GM19025 (cell line): ENCODE results near the gene KPNA5.
"Not testable (repeated sequence)": the region's sequence is repeated elsewhere in the genome, so short reads cannot be mapped to it uniquely, and the experiment has no call there.

Experiments
- ATAC-seq: cut with Tn5 transposase; IDR thresholded peaks from one replicate; pipeline ENCODE4 v1.9.1; 2021; ENCODE audit warnings: mild to moderate bottlenecking, low read depth, moderate library complexity; ENCODE audit not compliant: unreplicated experiment

KPNA5 gene

DNA sequence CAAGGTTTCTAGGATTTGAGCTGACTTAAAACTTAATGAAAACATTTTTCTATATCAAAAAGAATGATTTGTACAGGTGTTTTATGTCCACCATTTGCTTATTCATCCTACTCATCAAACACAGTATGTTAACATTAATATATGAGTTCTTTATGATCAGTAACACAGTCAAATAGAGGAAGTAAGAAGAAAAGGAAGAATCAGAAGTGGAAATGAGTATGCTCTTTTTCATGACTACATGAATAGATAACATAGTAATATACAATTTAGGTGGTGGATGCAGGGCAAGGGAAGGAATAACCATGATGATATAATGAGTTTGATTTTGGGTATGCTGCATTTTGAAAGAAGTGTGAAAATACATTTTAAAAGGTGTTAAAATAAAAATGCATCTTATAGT is 16.5 kb downstream of the KPNA5 start:
- no peak for ATAC-seq

DNA sequence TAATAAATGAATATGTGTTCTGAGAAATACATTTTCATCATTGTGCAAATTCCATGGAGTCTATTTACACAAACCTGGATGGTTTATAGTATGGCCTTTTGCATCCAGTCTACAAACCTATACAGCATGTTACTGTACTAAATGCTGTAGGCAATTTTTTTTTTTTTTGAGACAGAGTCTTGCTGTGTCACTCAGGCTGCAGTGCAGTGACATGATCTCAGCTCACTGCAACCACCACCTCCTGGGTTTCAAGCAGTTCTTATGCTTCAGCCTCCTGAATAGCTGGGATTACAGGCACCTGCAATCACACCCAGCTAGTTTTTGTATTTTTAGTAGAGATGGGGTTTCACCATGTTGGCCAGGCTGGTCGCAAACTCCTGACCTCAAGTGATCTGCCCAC is 22.9 kb downstream of the KPNA5 start:
- not testable (repeated sequence) for ATAC-seq

DNA sequence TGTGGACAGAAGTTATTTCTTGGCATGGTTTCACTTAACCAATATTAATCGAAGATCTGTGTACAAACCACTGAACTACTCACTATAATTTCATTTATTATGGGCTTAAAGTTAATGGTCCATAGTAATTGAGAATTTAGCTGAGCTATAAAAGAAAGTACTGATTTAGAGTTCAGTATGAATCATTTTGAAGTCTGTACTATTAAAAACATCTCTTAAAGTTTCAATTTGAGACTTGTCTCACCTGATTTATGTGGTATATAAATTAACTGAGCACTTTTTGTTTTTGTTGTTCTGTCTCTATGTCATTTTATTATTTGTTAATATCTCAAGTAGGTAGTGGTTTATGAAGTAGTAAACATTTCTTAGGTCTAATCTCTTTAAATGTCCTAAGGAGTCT is 24.9 kb downstream of the KPNA5 start:
- no peak for ATAC-seq

DNA sequence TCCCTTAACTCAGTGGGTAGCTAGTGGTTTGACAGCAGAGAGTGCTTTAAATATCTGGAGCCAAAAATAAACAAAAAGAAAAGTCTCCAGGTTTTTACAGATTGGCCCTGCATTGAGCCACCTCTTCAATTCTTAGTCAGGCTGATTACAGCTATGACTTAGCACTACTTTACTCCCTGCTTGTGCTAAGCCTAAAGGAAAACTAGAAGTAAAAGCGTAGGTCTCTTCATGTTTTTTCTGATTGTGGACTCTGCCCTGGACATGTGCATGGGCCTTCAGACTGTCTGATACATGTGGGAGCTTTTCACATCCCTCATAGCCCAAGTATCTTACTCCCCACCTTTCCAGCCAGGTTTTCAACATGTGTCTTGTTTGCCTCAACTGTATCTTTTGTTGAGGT is 33.3 kb downstream of the KPNA5 start:
- no peak for ATAC-seq

DNA sequence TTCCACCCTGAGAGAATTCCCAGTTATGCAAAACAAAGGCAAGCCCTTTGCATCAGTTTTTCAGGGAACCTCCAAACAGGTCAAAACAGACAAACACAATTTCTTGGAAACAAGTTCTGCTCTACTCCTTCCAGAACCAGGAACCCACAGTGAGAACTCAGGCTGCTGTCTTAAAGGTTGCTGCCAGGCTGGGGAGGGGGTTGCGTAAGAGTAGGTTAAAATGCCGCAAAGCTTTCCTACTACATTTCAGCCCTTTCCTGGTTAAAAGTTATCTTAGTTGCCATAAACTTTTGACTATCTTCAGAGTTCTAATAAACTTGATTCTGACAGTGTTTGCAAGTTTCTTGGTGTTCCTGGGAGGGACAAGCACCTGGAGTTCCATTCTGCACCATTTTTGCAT is 33.8 kb downstream of the KPNA5 start:
- no peak for ATAC-seq

DNA sequence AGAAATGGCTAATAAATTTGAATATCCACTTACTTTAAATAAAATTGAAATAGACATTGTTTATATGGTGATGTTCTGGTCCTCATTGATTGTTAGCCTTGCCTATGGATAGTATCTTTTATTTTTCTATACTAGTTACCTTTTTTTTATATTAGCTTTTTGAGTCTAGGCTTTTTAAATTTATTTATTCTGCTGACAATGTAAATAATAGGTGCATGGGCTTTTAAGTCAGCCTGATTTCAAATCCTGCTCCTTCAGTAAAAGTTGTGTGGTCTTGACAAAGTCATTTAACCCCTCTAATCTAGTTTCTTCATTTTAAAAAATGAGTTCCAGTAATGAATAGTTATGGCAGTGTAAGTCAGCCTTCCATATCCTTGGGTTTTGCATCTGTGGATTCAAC is 45.9 kb downstream of the KPNA5 start:
- ATAC-seq, result no peak

DNA sequence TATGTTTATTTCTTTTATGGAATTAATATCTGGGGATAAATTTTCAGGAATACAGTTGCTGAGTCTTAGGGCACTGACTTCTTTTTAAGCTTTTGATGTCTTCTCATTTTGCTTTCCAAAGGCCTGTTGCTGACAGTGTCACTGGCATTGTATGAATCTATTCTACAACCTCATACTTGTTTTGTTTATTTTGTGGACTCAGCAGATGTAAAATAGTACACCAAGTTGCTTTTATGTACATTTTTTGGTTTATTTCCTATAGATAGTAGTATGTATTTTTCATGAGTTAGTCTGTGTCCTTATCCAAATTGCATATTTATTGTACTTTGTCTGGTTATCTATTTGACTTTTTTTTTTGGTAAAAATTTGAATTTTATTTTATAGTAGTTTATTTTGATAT is 49.5 kb downstream of the KPNA5 start:
- no peak for ATAC-seq

DNA sequence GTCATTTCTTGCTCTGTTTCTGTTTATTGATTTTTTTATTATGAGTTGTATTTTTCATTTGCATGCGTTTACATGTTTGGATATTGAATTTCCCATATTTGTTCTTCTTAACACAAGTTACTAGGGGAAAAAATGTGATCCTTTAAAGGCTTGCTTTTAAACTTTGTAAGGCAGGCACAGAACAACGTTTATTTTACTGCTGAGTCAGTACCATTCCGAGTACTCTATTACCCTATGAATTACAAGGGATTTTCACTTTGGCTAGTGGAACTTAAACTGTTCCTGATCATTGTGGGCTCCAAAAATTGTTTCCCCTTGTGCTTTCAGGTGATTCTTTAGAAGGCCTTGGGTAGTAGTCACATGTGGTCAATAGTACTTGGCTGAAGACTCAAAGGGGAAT is 56.0 kb downstream of the KPNA5 start:
- no peak for ATAC-seq

DNA sequence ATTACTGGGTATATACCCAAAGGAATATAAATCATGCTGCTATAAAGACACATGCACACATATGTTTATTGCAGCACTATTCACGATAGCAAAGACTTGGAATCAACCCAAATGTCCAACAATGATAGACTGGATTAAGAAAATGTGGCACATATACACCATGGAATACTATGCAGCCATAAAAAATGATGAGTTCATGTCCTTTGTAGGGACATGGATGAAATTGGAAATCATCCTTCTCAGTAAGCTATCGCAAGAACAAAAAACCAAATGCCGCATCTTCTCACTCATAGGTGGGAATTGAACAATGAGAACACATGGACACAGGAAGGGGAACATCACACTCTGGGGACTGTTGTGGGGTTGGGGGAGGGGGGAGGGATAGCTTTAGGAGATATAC is 59.5 kb downstream of the KPNA5 start:
- ATAC-seq, result not testable (repeated sequence)

DNA sequence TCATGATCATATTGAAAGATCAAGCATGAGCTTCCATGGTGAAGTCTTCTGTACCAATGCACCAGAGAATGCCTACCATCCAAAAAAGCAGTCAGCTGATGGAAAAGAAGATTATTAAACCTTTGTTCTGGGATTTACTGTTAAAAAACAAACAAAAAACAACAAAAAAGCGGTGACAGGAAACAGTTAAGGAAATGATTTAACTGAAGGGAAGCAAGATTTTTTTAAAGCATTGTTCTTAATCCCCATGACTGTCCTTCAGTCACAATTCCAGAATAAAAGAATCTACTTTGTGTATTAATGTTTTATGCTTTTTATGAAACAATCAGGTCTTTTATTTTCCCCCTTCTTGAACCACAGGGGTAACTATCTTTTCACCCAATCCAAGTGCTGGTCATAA is 60.6 kb downstream of the KPNA5 start:
- ATAC-seq, result no peak

DNA sequence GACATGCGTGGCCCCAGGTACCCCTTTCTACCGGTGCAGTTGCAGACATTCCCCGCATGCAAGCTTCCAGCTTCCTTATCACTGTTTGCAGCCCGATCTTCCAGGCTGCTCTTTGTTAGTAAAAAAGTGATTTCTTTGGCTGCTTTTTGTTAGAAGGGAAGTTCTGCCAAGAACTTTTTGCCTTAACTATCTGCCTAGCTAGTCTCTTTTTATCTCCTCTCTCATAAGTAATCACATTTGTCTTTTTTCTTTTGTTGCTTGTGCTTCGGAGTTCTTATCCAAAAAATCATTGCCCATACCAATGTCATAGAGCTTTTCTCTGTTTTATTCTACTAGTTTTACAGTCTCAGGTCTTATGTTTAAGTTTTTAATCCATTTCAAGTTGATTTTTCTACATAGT is 64.2 kb downstream of the KPNA5 start:
- ATAC-seq, result no peak

DNA sequence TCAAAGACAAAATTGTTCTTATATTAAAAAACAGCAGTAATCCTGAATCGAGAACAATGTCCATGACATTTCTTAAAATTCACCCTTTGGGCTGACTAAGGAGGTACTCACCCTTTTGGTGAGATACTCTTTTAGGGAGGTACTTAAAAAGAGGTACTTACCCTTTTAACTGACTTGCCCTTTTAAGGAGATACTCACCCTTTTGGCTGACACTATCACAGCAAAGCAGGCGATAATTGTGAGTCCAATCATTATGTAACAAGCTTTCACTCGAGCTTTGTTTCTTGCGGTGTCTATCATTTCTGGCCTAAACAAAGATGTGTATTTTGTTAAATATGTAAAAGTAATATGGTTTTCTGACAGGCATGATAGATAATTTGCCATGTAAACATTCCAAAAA is 80.8 kb downstream of the KPNA5 start:
- no peak for ATAC-seq

DNA sequence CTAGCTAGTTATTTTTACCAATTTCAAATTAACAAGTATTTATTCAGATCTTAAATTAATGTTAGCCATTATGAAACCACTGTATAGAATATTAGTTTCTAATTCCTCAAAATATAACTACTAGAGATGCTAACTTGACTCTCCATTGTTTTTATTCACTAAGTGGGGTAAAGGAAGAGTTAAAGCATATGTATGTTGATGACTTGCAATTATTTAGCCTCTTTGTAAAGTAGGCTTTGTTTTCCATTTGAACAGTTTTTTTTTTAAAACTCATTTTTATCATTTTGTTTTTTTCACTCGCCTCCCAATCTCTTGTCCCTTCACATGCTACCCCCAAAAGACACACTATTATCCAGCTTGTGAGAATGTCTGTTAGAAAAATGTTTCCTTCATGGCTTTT is 81.2 kb downstream of the KPNA5 start:
- ATAC-seq, result no peak

DNA sequence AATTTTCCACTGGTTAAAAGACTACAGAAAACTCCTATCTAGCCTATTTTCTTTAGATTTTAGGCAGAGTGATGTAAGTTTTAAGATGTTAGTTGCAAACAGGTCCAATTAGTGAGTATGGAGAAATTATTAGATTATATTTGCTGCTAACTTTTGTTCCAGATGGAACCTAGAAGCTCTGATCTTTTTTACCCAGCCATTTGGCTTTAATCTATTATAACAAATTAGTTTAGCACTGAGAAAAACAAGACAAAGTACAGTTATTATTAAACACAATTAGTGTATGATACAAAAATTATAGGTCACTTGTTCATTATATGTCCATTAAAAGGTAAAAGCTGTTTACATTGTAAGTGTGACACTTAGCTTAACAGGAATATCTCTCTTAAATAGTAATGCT is 82.0 kb downstream of the KPNA5 start:
- no peak for ATAC-seq

DNA sequence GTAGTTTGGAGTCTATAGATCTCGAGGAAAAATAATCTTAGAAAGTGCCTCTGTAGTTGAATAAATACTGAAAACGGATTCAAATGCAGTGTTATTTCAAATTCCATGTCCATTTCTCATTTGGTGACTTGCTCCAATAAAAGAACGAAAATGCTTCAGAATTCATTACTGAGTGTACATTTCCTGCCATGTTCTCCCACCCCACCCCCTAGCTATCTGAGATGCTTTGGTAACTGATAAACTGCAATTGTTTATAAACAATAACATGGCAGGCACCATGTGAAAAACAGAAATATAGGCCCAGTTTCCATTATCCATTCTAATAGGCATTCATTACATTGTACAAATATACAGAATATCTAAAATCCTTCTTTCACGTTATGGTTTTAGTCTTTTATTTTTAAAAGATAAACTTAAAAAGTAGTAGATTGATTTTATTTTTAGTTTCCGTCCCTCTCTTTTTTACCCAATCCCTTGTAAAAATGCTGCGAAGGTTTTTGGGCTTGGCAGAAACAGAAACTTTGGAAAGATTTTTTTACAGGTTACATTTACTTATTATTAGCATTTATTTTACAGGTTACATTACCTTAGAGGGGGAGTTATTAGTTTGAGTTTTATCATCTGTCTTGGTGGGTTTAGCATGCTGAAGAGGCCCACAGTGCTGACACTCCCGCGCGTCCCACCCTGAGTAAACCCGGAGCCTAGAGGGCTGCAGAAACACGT is 83.1 kb downstream of the KPNA5 start:
- ATAC-seq, result no peak

DNA sequence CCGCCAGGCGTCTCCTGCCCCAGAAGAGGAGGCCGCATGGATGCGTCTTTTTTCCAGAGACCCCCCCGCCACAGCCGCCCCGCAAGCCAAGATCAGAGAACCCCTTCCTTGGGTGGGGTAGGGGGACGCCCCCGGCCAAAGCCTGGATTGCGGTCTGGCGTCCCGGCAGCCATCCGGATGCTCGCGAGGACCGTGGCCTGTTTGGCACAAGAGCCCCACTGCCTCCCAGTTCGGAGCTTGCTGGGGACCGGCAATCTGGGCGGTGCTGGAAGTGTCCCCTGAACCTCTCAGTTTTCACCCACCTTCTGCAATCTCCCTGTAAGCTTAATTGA is 83.6 kb downstream of the KPNA5 start:
- no peak for ATAC-seq

DNA sequence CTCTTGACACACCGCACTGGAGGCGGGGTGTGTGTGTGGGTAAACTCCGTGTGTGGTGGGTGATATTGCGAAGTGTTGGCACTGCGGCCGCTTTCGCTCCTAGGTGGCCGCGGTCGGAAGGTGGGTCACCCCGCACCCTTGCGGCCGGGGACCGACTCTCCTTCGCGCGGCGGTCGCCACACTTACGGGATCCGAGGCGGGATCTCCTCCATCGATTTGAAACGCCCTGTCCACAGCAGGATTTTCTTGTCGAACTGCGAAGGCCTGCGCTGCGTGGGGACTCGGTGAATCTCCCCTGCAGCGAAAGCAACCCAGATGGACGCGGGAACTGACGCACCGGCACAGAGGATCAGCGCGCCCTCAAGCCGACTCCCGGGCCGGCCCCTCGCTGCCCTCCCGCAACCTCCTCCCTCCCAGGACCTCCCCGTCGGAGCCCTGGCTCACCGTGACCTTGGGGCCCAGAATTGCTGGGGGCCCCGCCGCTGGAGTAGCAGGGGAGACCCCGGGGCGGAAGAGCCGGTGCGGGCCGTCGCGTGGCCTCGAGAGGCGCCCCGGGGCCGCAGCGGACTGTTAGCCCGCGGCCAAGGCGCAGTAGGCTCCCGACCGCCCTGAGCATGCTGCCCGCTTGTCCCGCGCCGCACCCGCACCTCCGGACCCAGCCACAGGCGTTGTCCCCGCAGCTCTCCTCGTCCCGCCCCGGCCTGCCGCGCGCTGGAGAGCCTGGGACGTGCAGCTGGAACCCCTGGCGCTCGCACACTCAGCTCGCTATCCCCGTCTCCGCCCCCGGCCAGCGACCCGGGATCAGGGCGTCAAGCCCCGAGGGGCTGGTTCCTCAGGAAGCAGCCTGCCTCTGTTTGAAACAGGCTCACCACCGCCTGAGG is 84.2 kb downstream of the KPNA5 start, which contains the start of gene FAM162B:
Gene FAM162B, minus strand, starts transcription at position 759 of the 881 bp plus-strand sequence. Its CDS starts 143 bp downstream, at position 616.
- no peak for ATAC-seq

DNA sequence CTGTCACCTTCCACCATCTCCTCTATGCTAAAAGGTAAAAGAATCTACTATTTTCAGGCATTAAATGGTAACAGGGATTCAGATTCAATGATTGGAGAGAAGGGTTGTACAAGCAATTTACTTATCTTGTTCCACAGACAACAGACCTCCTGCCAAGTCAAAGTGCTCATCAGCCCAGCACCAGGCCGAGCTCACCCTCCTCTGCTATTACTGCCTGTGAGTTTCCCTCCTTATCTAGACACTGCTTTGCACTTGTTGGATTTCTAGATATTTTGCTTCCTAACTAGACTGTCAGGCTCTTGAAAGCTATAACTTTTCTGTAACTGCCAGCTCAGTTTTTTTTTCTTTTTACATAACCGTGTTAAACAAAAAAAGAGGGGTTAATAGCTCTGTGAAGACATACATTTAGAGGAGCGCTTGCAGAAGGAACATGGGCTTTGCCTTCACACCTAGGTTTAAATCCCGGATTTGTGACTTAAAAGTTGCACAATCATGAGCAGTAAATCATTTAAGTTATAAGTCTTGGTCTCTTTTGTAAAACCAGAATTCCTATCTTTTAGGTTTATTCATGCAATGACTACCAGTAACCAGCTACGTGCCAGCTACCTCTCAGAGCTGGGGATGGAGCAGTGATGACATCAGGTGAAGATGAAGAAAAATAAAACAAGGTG is 85.6 kb downstream of the KPNA5 start:
- ATAC-seq, result no peak

DNA sequence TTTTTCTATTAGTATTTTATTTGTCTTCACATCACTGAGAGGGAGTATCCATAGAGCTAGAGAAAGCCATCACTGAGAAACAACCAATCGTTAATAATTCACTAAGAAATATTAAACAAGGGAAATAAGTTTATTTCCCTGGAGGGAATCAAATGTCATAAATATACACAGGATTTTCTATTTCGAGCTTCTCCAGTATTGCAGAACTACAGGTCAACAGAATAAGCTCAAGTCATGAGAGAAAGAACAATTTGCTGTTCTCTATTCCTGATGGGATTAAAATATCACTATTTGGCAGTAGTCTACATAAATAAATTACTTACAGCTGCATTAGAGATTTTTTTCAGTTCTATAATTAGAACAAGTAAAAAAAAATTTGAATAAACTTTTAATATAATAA is 86.7 kb downstream of the KPNA5 start:
- ATAC-seq, result no peak

DNA sequence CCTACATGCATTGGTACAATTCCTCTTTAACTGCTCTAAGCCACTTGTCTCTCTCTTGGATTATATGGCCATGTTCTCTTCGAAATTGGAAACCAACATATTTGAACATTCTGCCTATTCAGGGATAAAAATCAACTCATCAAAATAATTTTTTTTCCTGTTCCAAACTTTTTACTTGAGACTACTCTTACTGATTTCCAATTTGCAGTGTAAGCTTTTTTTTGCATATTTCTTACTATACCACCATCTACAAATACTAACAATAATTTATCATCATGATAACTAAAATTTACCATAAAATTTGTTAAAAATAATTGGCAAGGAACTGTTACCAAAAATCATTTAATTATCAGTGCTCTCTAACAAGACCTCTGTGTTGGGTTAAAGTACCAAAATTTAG is 91.4 kb downstream of the KPNA5 start:
- no peak for ATAC-seq

DNA sequence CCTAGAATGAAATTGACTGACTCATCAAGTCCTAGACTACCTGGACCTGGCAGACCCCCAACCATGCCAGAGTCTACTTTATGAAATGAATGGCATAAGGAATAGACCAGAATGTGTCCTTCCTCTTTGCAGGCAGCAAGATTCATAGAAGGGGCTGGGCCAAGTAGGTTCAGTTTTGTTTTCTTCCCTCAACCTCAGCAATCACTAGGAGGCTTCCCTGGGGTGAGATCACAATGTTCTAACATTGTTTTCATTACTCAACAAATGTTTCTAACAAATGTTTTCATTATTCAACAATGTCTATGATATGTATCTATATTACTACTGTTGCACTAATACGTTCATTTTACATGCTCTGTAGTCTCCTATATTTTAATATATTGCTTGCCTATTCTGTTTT is 92.9 kb downstream of the KPNA5 start:
- no peak for ATAC-seq
